Suprapubic skin (tissue), 4 donors: ENCODE results near the gene ERVFRD-1. TPM values are rescaled to one million over a fixed set of nuclear protein-coding genes. Genes with fewer than 3 reads are reported as not detected.
"Not testable (repeated sequence)": the region's sequence is repeated elsewhere in the genome, so short reads cannot be mapped to it uniquely, and the experiment has no call there.

ENCODE experiments used
- DNase-seq, 2 donors: peaks; one replicate each; pipeline ENCODE4 v3.0.0-alpha.2; 2019; ENCODE audit warnings: low spot score in 2 of 2
- H3K27ac ChIP-seq: fragments of 200-600 bp; sonication (generic); one replicate; pipeline ENCODE4 v1.5.1; 2019
- H3K27me3 ChIP-seq: fragments of 200-600 bp; sonication (generic); one replicate; pipeline ENCODE4 v1.5.1; 2019
- H3K36me3 ChIP-seq: fragments of 200-600 bp; sonication (generic); one replicate; pipeline ENCODE4 v1.5.1; 2019
- H3K4me1 ChIP-seq: fragments of 200-600 bp; sonication (generic); one replicate; pipeline ENCODE4 v1.5.1; 2019
- H3K4me3 ChIP-seq: fragments of 200-600 bp; sonication (generic); one replicate; pipeline ENCODE4 v1.5.1; 2019; ENCODE audit warnings: mild to moderate bottlenecking
- H3K9me3 ChIP-seq: fragments of 200-600 bp; sonication (generic); one replicate; pipeline ENCODE4 v1.5.1; 2019
- CTCF ChIP-seq, 2 donors: fragments of 200-600 bp in 1 of 2; fragments of 450-650 bp in 1 of 2; sonication (generic) in 1 of 2; IDR thresholded peaks; one replicate each; pipeline ENCODE4 v1.5.1; 2016 to 2019; ENCODE audit warnings: antibody characterized with exemption in 2 of 2, mild to moderate bottlenecking in 1 of 2, moderate library complexity in 1 of 2
- EP300 ChIP-seq: sonication (generic); formaldehyde crosslinking; IDR thresholded peaks from one replicate; pipeline ENCODE4 v1.6.1; 2017; ENCODE audit warnings: antibody characterized with exemption
- POLR2A ChIP-seq, 2 donors: fragments of 450-650 bp; IDR thresholded peaks; one replicate each; pipeline ENCODE4 v1.6.1; 2017; ENCODE audit warnings: antibody characterized with exemption in 2 of 2, mild to moderate bottlenecking in 2 of 2, moderate library complexity in 2 of 2
- POLR2AphosphoS5 ChIP-seq, 3 donors: sonication (generic); formaldehyde crosslinking; IDR thresholded peaks; one replicate each; pipeline ENCODE4 v1.6.1; 2017; ENCODE audit warnings: antibody characterized with exemption in 3 of 3
- WGBS: methylation state at CpG from one replicate; pipeline ENCODE4 v1.1.5; 2018; 5-methylcytosine and 5-hydroxymethylcytosine counted together
- total RNA-seq, 4 donors: library from RNA; depleted of rRNA; stranded (reverse); fragments of >200 nt; gene quantifications; one replicate each; pipeline ENCODE4 v1.1.0, GENCODE V29; 2016

ERVFRD-1 gene
- total RNA-seq, 4 donors from 2014 or later: not detected

- Histone ChIP-seq H3K4me1 (peaks cover 29% of the 10 kb centered on the region), H3K27ac (peak within 1 kb of the TSS; percentile 98), H3K36me3 (no peaks in the 10 kb centered on the region), H3K9me3 (no peaks in the 10 kb centered on the region), H3K27me3 (no peaks in the 10 kb centered on the region), H3K4me3 (peak within 1 kb of the TSS; percentile 97)
- peak in 2 of 3 donors; percentile 7 to 48 for TF ChIP-seq POLR2AphosphoS5 (IDR thresholded peaks at IDR 0.05)
- peak; percentile 7 to 52 for TF ChIP-seq POLR2A (IDR thresholded peaks at IDR 0.05)
- peak; percentile 32 to 62 for TF ChIP-seq CTCF (IDR thresholded peaks at IDR 0.05)
- no peak for TF ChIP-seq EP300
- DNase-seq: peak; percentile 98 to 99
- no CpG with 5 or more reads among the region's 90 CpGs for WGBS
These were observed 17.7 kb downstream of the ERVFRD-1 start, which contains the start of gene SMIM13 for GRCh38 chr6:11093626-11094410. Gene SMIM13 (plus strand): TSS chr6:11093834. CDS start chr6:11094314, 480 bp downstream.

- TF ChIP-seq EP300: no peak
- no peaks in the 10 kb centered on the region for H3K9me3 ChIP-seq
- H3K36me3 ChIP-seq: no peaks in the 10 kb centered on the region
- H3K27me3 ChIP-seq: no peaks in the 10 kb centered on the region
- WGBS: 0% methylated on average over 16 of the region's 17 CpGs
- DNase-seq: no peak
- H3K27ac ChIP-seq: peak overlapping the region; percentile 98
- peaks cover 29% of the 10 kb centered on the region for H3K4me1 ChIP-seq
- H3K4me3 ChIP-seq: peak overlapping the region; percentile 97
These were observed 18.2 kb downstream of the ERVFRD-1 start for GRCh38 chr6:11093376-11093625.

GRCh38 chr6:11092668-11093375 lies 18.7 kb downstream of the ERVFRD-1 start:
- Histone ChIP-seq H3K4me3 (peak overlapping the region; percentile 97), H3K9me3 (no peaks in the 10 kb centered on the region), H3K4me1 (peaks cover 29% of the 10 kb centered on the region), H3K36me3 (no peaks in the 10 kb centered on the region), H3K27ac (peak overlapping the region; percentile 98), H3K27me3 (no peaks in the 10 kb centered on the region)
- DNase-seq: no peak
- 3% methylated on average over 10 of the region's 10 CpGs for WGBS
- no peak for TF ChIP-seq POLR2A (IDR thresholded peaks at IDR 0.05)

GRCh38 chr6:11091141-11091540 lies 20.4 kb downstream of the ERVFRD-1 start:
- not testable (repeated sequence) for H3K9me3 ChIP-seq, H3K4me3 ChIP-seq, DNase-seq, H3K27me3 ChIP-seq, H3K27ac ChIP-seq, H3K36me3 ChIP-seq
- 90% methylated on average over 5 of the region's 5 CpGs for WGBS
- peaks cover 25% of the 10 kb centered on the region for H3K4me1 ChIP-seq

GRCh38 chr6:11089695-11090094 lies 21.8 kb downstream of the ERVFRD-1 start:
- no peaks in the 10 kb centered on the region for H3K36me3 ChIP-seq
- no peaks in the 10 kb centered on the region for H3K9me3 ChIP-seq
- no peak overlapping the region for H3K27ac ChIP-seq
- TF ChIP-seq POLR2A (IDR thresholded peaks at IDR 0.05): no peak
- no peak for TF ChIP-seq CTCF (IDR thresholded peaks at IDR 0.05)
- TF ChIP-seq EP300: no peak
- no peak for TF ChIP-seq POLR2AphosphoS5 (IDR thresholded peaks at IDR 0.05)
- H3K27me3 ChIP-seq: no peaks in the 10 kb centered on the region
- DNase-seq: no peak
- 82% methylated on average over 1 of the region's 1 CpG for WGBS
- no peak overlapping the region for H3K4me3 ChIP-seq
- peaks cover 11% of the 10 kb centered on the region for H3K4me1 ChIP-seq

- not testable (repeated sequence) for H3K9me3 ChIP-seq, H3K27me3 ChIP-seq, H3K36me3 ChIP-seq, H3K27ac ChIP-seq, DNase-seq, H3K4me3 ChIP-seq, H3K4me1 ChIP-seq
- 76% methylated on average over 15 of the region's 47 CpGs for WGBS
These were observed 24.2 kb downstream of the ERVFRD-1 start for GRCh38 chr6:11087141-11087812.

- DNase-seq: no peak
- TF ChIP-seq POLR2AphosphoS5 (IDR thresholded peaks at IDR 0.05) (no peak), POLR2A (IDR thresholded peaks at IDR 0.05) (no peak), CTCF (IDR thresholded peaks at IDR 0.05) (no peak), EP300 (no peak)
- 57% methylated on average over 3 of the region's 3 CpGs for WGBS
- Histone ChIP-seq H3K4me3 (no peak overlapping the region), H3K27ac (no peak overlapping the region), H3K9me3 (no peaks in the 10 kb centered on the region), H3K36me3 (no peaks in the 10 kb centered on the region), H3K27me3 (no peaks in the 10 kb centered on the region), H3K4me1 (no peaks in the 10 kb centered on the region)
These were observed 25.6 kb downstream of the ERVFRD-1 start for GRCh38 chr6:11085758-11086435.
